H1 (cell line): ENCODE measurements around the gene ENTREP3. TPM values are rescaled to one million over a fixed set of nuclear protein-coding genes. Genes with fewer than 3 reads are reported as not detected.

Experiments used
- E2F6 ChIP-seq: IDR thresholded peaks from 2 replicates; pipeline ENCODE4 v1.6.1; 2012; ENCODE audit warnings: inconsistent platforms
- KDM4A ChIP-seq: IDR thresholded peaks from one replicate; pipeline ENCODE4 v1.7.1; 2012; ENCODE audit warnings: low read depth, mild to moderate bottlenecking, moderate library complexity, low read length, inconsistent platforms; ENCODE audit not compliant: severe bottlenecking
- MAX ChIP-seq: IDR thresholded peaks from 2 replicates; pipeline ENCODE4 v1.6.1; 2012; ENCODE audit warnings: inconsistent platforms
- RAD21 ChIP-seq, 2 experiments: IDR thresholded peaks in 1 of 2; conservative IDR thresholded peaks in 1 of 2; 2 replicates each; pipeline ENCODE4 v1.6.1; 2011; ENCODE audit warnings: low read depth in 2 of 2, low read length in 2 of 2, improper control_type of control experiment in 1 of 2, inconsistent platforms in 1 of 2, mild to moderate bottlenecking in 1 of 2, moderate library complexity in 1 of 2
- RBBP5 ChIP-seq: IDR thresholded peaks from 2 replicates; pipeline ENCODE4 v1.7.1; 2012; ENCODE audit warnings: low read depth, mild to moderate bottlenecking, inconsistent platforms, low read length, moderate library complexity, borderline replicate concordance
- SP4 ChIP-seq: IDR thresholded peaks from 2 replicates; pipeline ENCODE4 v1.6.1; 2012; ENCODE audit warnings: low read length, inconsistent platforms
- SRF ChIP-seq: IDR thresholded peaks from 2 replicates; pipeline ENCODE4 v1.6.1; 2011; ENCODE audit warnings: mild to moderate bottlenecking, low read depth, low read length, moderate library complexity
- TEAD4 ChIP-seq: IDR thresholded peaks from 2 replicates; pipeline ENCODE4 v1.6.1; 2012; ENCODE audit warnings: low read depth, low read length, inconsistent platforms, mixed read lengths
- polyA plus RNA-seq, 7 experiments: library from polyadenylated mRNA; depleted of rRNA in 3 of 7; stranded (reverse) in 5 of 7; unstranded in 2 of 7; fragments of >200 nt in 5 of 7; fragments of 200-250 nt in 2 of 7; gene quantifications; 1 replicate in 5 of 7; 2 replicates in 1 of 7; 4 replicates in 1 of 7; pipeline versions ENCODE4 v1.2.1 to v1.2.3, GENCODE V29; 2011 to 2013; ENCODE audit warnings: missing spikeins in 2 of 7, mixed read lengths in 2 of 7
- total RNA-seq: library from RNA; stranded (reverse); fragmentation: NEBNext Ultra II Directional; extraction: Animal tissue kit (Norgen Biotek cat#: 25700); gene quantifications from 2 replicates; pipeline ENCODE4 v1.2.1, GENCODE V29; 2021

ENTREP3 gene
- total and polyA plus RNA-seq, 2 of the 8 experiments (the other 6 are each of a cell fraction or from before 2014, with no cell fraction given) = 22.8 to 52.2 TPM

GRCh38 chr1:155277070-155277901 is 22.0 kb upstream of the ENTREP3 start, which contains the start of gene HCN3 (continued):
- TF ChIP-seq KDM4A (peak; percentile 90), MAX (peak; percentile 57; the same call in 1 of the 2 replicates), SP4 (no peak), TEAD4 (no peak), E2F6 (peak; percentile 95), RAD21 (IDR thresholded peaks at IDR 0.05 in 1 of 2, conservative IDR thresholded peaks at IDR 0.05 in 1 of 2; ENCODE audit: low read depth in 2 of 2, low read length in 2 of 2) (peak in 1 of 2 experiments; percentile 30; a peak in 2 of 4 replicates), SRF (0 out of 2 replicates have a peak, but pooled peaks have one; percentile 8), RBBP5 (0 out of 2 replicates have a peak, but pooled peaks have one; percentile 56)
